Measurements from ENCODE around the gene ATG9A.

GRCh38 chr2:219221957-219222518 lies 7.4 kb downstream of the ATG9A start:
- TF ChIP-seq CTCF (IDR thresholded peaks at IDR 0.05) (no peak), POLR2A (IDR thresholded peaks at IDR 0.05) (no peak)

Data from body of pancreas (tissue), 4 donors.